Neuronal stem cell (in vitro differentiated cells): ENCODE data around the gene MUC20.
"Not testable (repeated sequence)": the region's sequence is repeated elsewhere in the genome, so short reads cannot be mapped to it uniquely, and the experiment has no call there.

Source experiments
- DNase-seq: peaks from one replicate; pipeline ENCODE4 v3.0.0-alpha.2; 2013; ENCODE audit warnings: low spot score
- H2AFZ ChIP-seq: one replicate; pipeline ENCODE4 v1.6.1; 2013; ENCODE audit warnings: mild to moderate bottlenecking, low read length, inconsistent platforms
- H2AK5ac ChIP-seq: 2 replicates; pipeline ENCODE4 v1.6.1; 2013; ENCODE audit warnings: low read depth, mild to moderate bottlenecking, inconsistent platforms, low read length, moderate library complexity, mixed read lengths
- H2BK120ac ChIP-seq: 2 replicates; pipeline ENCODE4 v1.6.1; 2013; ENCODE audit warnings: low read depth, mild to moderate bottlenecking, inconsistent platforms, low read length, moderate library complexity, mixed read lengths
- H2BK12ac ChIP-seq: one replicate; pipeline ENCODE4 v1.6.1; 2013; ENCODE audit warnings: low read length, inconsistent platforms
- H2BK15ac ChIP-seq: 2 replicates; pipeline ENCODE4 v1.6.1; 2013; ENCODE audit warnings: mild to moderate bottlenecking, low read length, inconsistent platforms, mixed read lengths
- H2BK5ac ChIP-seq: one replicate; pipeline ENCODE4 v1.6.1; 2013; ENCODE audit warnings: inconsistent platforms, mild to moderate bottlenecking, low read length, moderate library complexity
- H3K14ac ChIP-seq: one replicate; pipeline ENCODE4 v1.6.1; 2013; ENCODE audit warnings: low read length, inconsistent platforms
- H3K18ac ChIP-seq: 2 replicates; pipeline ENCODE4 v1.6.1; 2013; ENCODE audit warnings: low read length, inconsistent platforms
- H3K23ac ChIP-seq: 2 replicates; pipeline ENCODE4 v1.6.1; 2013; ENCODE audit warnings: low read depth, mild to moderate bottlenecking, mixed read lengths, low read length, inconsistent platforms; ENCODE audit not compliant: poor library complexity
- H3K27ac ChIP-seq: replicated peaks from 3 replicates; pipeline ENCODE4 v1.5.1; 2013; ENCODE audit warnings: low read length, inconsistent platforms
- H3K27me3 ChIP-seq, 3 experiments: 2 replicates each; pipeline ENCODE4 v1.6.1; 2013; ENCODE audit warnings: low read length in 3 of 3, mild to moderate bottlenecking in 2 of 3, inconsistent platforms in 1 of 3, low read depth in 1 of 3, mixed read lengths in 1 of 3, moderate library complexity in 1 of 3; ENCODE audit not compliant: control insufficient read depth in 3 of 3, insufficient read depth in 3 of 3
- H3K36me3 ChIP-seq, 2 donors: replicated peaks in 1 of 2; 2 replicates each; pipeline ENCODE4 v1.6.1; 2013; ENCODE audit warnings: low read length in 2 of 2; ENCODE audit not compliant: control insufficient read depth in 2 of 2, insufficient read depth in 2 of 2
- H3K4ac ChIP-seq: 2 replicates; pipeline ENCODE4 v1.6.1; 2013; ENCODE audit warnings: inconsistent platforms, mild to moderate bottlenecking, low read length, moderate library complexity
- H3K4me1 ChIP-seq, 2 donors: 1 replicate in 1 of 2; 2 replicates in 1 of 2; pipeline ENCODE4 v1.6.1; 2013; ENCODE audit warnings: low read length in 2 of 2, low read depth in 1 of 2; ENCODE audit not compliant: control insufficient read depth in 2 of 2, insufficient read depth in 1 of 2
- H3K4me2 ChIP-seq: one replicate; pipeline ENCODE4 v1.6.1; 2013; ENCODE audit warnings: mild to moderate bottlenecking, low read length, inconsistent platforms; ENCODE audit not compliant: insufficient read depth, poor library complexity, severe bottlenecking
- H3K4me3 ChIP-seq, 2 donors: 2 replicates each; pipeline ENCODE4 v1.5.1; 2013; ENCODE audit warnings: low read length in 2 of 2, mild to moderate bottlenecking in 2 of 2, inconsistent platforms in 1 of 2, moderate library complexity in 1 of 2
- H3K79me1 ChIP-seq: one replicate; pipeline ENCODE4 v1.6.1; 2013; ENCODE audit warnings: low read depth, mild to moderate bottlenecking, inconsistent platforms, low read length, moderate library complexity
- H3K9ac ChIP-seq: one replicate; pipeline ENCODE4 v1.6.1; 2013; ENCODE audit warnings: mild to moderate bottlenecking, low read depth, low read length, inconsistent platforms; ENCODE audit not compliant: poor library complexity
- H3K9me3 ChIP-seq, 2 donors: replicated peaks in 1 of 2; 2 replicates each; pipeline versions ENCODE3 to v1.6.1; 2013; ENCODE audit warnings: low read length in 2 of 2, mild to moderate bottlenecking in 2 of 2, inconsistent platforms in 1 of 2, low read depth in 1 of 2, mixed read lengths in 1 of 2, moderate library complexity in 1 of 2; ENCODE audit not compliant: control insufficient read depth in 2 of 2, insufficient read depth in 1 of 2
- H4K8ac ChIP-seq: one replicate; pipeline ENCODE4 v1.6.1; 2013; ENCODE audit warnings: low read depth, mild to moderate bottlenecking, inconsistent platforms, low read length, moderate library complexity
- H4K91ac ChIP-seq: one replicate; pipeline ENCODE4 v1.6.1; 2013; ENCODE audit warnings: low read length, low read depth, mild to moderate bottlenecking, inconsistent platforms; ENCODE audit not compliant: poor library complexity
- WGBS, 2 donors: extraction: QIAGEN DNeasy Blood & Tissue Kit; methylation state at CpG; one replicate each; pipeline ENCODE4 v1.1.7; 2013; ENCODE audit warnings: missing lambda C conversion rate in 2 of 2, mixed read lengths in 1 of 2; ENCODE audit not compliant: insufficient read length in 2 of 2, insufficient replicate concordance in 1 of 2; ENCODE audit errors: extremely low coverage in 2 of 2; 5-methylcytosine and 5-hydroxymethylcytosine counted together

The MUC20 gene

GRCh38 chr3:195711091-195711812, 9.5 kb upstream of the MUC20 start:
- not testable (repeated sequence) for H2BK5ac ChIP-seq, DNase-seq, H4K8ac ChIP-seq, H2AFZ ChIP-seq, H3K14ac ChIP-seq, H3K36me3 ChIP-seq, H3K4me2 ChIP-seq, H4K91ac ChIP-seq, H2BK15ac ChIP-seq, H3K4me1 ChIP-seq, H3K9me3 ChIP-seq, H3K4me3 ChIP-seq, H2BK120ac ChIP-seq, H2AK5ac ChIP-seq, H3K27me3 ChIP-seq, H3K23ac ChIP-seq, H3K4ac ChIP-seq, H2BK12ac ChIP-seq, H3K18ac ChIP-seq, H3K27ac ChIP-seq, H3K9ac ChIP-seq, H3K79me1 ChIP-seq
- no CpG with 5 or more reads among the region's 2 CpGs for WGBS, 2 donors

- no peaks in the 10 kb centered on the region for H3K36me3 ChIP-seq
- H3K4me3 ChIP-seq = no peak overlapping the region
- H2BK5ac ChIP-seq = no peak overlapping the region
- H3K23ac ChIP-seq = no peak overlapping the region
- H3K79me1 ChIP-seq = no peaks in the 10 kb centered on the region
- no peak overlapping the region for H3K4me2 ChIP-seq
- WGBS, 2 donors = no CpG with 5 or more reads among the region's 12 CpGs
- H3K27ac ChIP-seq = no peak overlapping the region
- H3K14ac ChIP-seq = no peak overlapping the region
- no peak for DNase-seq
- no peak overlapping the region for H2AFZ ChIP-seq
- no peak overlapping the region for H3K18ac ChIP-seq
- no peak overlapping the region for H4K91ac ChIP-seq
- no peak overlapping the region for H2BK12ac ChIP-seq
- no peak overlapping the region for H3K9ac ChIP-seq
- no peak overlapping the region for H2BK15ac ChIP-seq
- peaks cover 0 to 1% of the 10 kb centered on the region in 2 donors for H3K4me1 ChIP-seq
- no peak overlapping the region for H3K4ac ChIP-seq
- H2AK5ac ChIP-seq = no peak overlapping the region
- no peak overlapping the region for H2BK120ac ChIP-seq
- peaks cover 0 to 14% (median 0%) of the 10 kb centered on the region in 3 experiments for H3K27me3 ChIP-seq
- peaks cover 0 to 5% of the 10 kb centered on the region in 2 donors for H3K9me3 ChIP-seq
- H4K8ac ChIP-seq = no peak overlapping the region
These were observed 8.8 kb upstream of the MUC20 start for GRCh38 chr3:195711813-195712534.

- not testable (repeated sequence) for H3K9ac ChIP-seq, H3K36me3 ChIP-seq, H3K4me2 ChIP-seq, H3K27ac ChIP-seq, H3K23ac ChIP-seq, H2AFZ ChIP-seq, H3K9me3 ChIP-seq, H2BK5ac ChIP-seq, H3K14ac ChIP-seq, H4K91ac ChIP-seq, H3K79me1 ChIP-seq, DNase-seq, H3K4me3 ChIP-seq, H3K4me1 ChIP-seq, H2BK12ac ChIP-seq, H4K8ac ChIP-seq, H2AK5ac ChIP-seq, H2BK120ac ChIP-seq, H3K4ac ChIP-seq, H3K18ac ChIP-seq, H2BK15ac ChIP-seq
- peaks cover 0 to 18% (median 0%) of the 10 kb centered on the region in 3 experiments for H3K27me3 ChIP-seq
- WGBS, 2 donors = no CpG with 5 or more reads among the region's 8 CpGs
These were observed 8.3 kb upstream of the MUC20 start for GRCh38 chr3:195712535-195712910.

- no CpG with 5 or more reads among the region's 9 CpGs for WGBS, 2 donors
- not testable (repeated sequence) for DNase-seq, H4K91ac ChIP-seq, H2BK5ac ChIP-seq, H3K27ac ChIP-seq, H2AK5ac ChIP-seq, H3K4me2 ChIP-seq, H2BK12ac ChIP-seq, H2BK15ac ChIP-seq, H3K18ac ChIP-seq, H3K9ac ChIP-seq, H2BK120ac ChIP-seq, H3K36me3 ChIP-seq, H3K14ac ChIP-seq, H3K9me3 ChIP-seq, H3K79me1 ChIP-seq, H3K4me1 ChIP-seq, H3K4ac ChIP-seq, H2AFZ ChIP-seq
- peak overlapping the region in 1 of 2 donors; percentile 1 for H3K4me3 ChIP-seq
- H3K27me3 ChIP-seq = peaks cover 0 to 23% (median 0%) of the 10 kb centered on the region in 3 experiments
- peak overlapping the region; percentile 29 for H3K23ac ChIP-seq
- peak overlapping the region; percentile 89 for H4K8ac ChIP-seq
These were observed 7.6 kb upstream of the MUC20 start for GRCh38 chr3:195713150-195713549.
